GM23338 (cell line): Measurements from ENCODE around the gene ATP9B.

Source experiments
- POLR2AphosphoS5 ChIP-seq: IDR thresholded peaks from 2 replicates; pipeline ENCODE4 v1.6.1; 2016; ENCODE audit warnings: antibody characterized with exemption, low read depth
- TF ChIP-seq, protein P1 (sequence below), 2 experiments: fragments of 200-600 bp in 1 of 2; sonication (generic) in 1 of 2; conservative IDR thresholded peaks; 2 replicates each; pipeline versions ENCODE4 v1.5.1 to v1.6.1; 2016 to 2017; ENCODE audit warnings: antibody characterized with exemption in 2 of 2, low read depth in 2 of 2, mild to moderate bottlenecking in 2 of 2, moderate library complexity in 1 of 2

DNA sequence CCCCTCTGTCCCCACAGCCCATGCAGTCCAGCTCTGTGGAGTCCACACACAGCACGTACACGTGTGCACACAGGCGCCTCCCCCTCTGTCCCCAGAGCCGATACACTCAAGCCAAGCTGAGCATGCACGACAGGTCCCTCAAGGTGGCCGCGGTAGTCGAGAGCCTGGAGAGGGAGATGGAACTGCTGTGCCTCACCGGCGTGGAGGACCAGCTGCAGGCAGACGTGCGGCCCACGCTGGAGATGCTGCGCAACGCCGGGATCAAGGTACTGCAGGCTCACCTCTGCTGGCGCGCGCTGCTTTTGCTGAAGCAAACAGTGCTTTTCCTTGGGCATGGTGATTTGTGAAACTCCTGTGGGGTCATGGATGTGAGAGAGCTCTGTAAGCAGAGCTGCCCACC, 268.0 kb downstream of the ATP9B start:
- TF ChIP-seq, protein P1, sequence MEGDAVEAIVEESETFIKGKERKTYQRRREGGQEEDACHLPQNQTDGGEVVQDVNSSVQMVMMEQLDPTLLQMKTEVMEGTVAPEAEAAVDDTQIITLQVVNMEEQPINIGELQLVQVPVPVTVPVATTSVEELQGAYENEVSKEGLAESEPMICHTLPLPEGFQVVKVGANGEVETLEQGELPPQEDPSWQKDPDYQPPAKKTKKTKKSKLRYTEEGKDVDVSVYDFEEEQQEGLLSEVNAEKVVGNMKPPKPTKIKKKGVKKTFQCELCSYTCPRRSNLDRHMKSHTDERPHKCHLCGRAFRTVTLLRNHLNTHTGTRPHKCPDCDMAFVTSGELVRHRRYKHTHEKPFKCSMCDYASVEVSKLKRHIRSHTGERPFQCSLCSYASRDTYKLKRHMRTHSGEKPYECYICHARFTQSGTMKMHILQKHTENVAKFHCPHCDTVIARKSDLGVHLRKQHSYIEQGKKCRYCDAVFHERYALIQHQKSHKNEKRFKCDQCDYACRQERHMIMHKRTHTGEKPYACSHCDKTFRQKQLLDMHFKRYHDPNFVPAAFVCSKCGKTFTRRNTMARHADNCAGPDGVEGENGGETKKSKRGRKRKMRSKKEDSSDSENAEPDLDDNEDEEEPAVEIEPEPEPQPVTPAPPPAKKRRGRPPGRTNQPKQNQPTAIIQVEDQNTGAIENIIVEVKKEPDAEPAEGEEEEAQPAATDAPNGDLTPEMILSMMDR (conservative IDR thresholded peaks at IDR 0.05; ENCODE audit: low read depth in 2 of 2), result no peak
- no peak for TF ChIP-seq POLR2AphosphoS5
